Activated B cell treated with CpG ODN at 0.5 μM for 24 hours (primary cell): ENCODE measurements around the gene TPBG. TPM values are rescaled to one million over a fixed set of nuclear protein-coding genes. Genes with fewer than 3 reads are reported as not detected.

Experiments used
- ATAC-seq: fragments of 200-7000 bp; cut with Tn5 transposase; one replicate; pipeline ENCODE4 v1.10.0; 2021; ENCODE audit warnings: low read depth, mild to moderate bottlenecking, moderate library complexity
- CTCF ChIA-PET: fragments of 350-600 bp; sonication (Branson Sonifier 250); formaldehyde crosslinking; loops from one replicate; lab custom pipeline; 2021; ENCODE audit warnings: antibody characterized with exemption; lab: Charles Lee
- POLR2A ChIA-PET: fragments of 350-600 bp; sonication (Branson Sonifier 250); formaldehyde crosslinking; loops from one replicate; lab custom pipeline; 2021; ENCODE audit warnings: antibody characterized with exemption; lab: Charles Lee
- DNase-seq: peaks from one replicate; pipeline ENCODE4 v3.0.0; 2022
- H3K27ac Mint-ChIP-seq: one replicate; pipeline ENCODE4 v1.8.0; 2020; ENCODE audit warnings: mixed read lengths
- H3K27me3 Mint-ChIP-seq: one replicate; pipeline ENCODE4 v1.8.0; 2021; ENCODE audit warnings: mixed read lengths
- H3K36me3 Mint-ChIP-seq: one replicate; pipeline ENCODE4 v1.8.0; 2021; ENCODE audit warnings: low read depth, mixed read lengths
- H3K4me1 Mint-ChIP-seq: one replicate; pipeline ENCODE4 v1.8.0; 2021; ENCODE audit warnings: mixed read lengths
- H3K4me3 Mint-ChIP-seq: one replicate; pipeline ENCODE4 v1.8.0; 2020; ENCODE audit warnings: mild to moderate bottlenecking, mixed read lengths
- H3K9me3 Mint-ChIP-seq: one replicate; pipeline ENCODE4 v1.8.0; 2020; ENCODE audit warnings: mixed read lengths
- CTCF ChIP-seq: fragments of 200-600 bp; IDR thresholded peaks from one replicate; pipeline ENCODE4 v1.8.0; 2022; ENCODE audit warnings: antibody characterized with exemption, mild to moderate bottlenecking
- intact Hi-C: fragments of 100-400 bp; cut with micrococcal nuclease; formaldehyde crosslinking; loops from one replicate; pipeline ENCODE4 v1.15.1; 2024
- total RNA-seq: library from RNA; stranded (reverse); gene quantifications from 2 replicates; pipeline ENCODE4 v1.2.3, GENCODE V29; 2022

TPBG gene
- total RNA-seq, 1 donor from 2014 or later: not detected

- ChIA-PET POLR2A (no interaction called here), CTCF (no interaction called here)
- H3K4me1 Mint-ChIP-seq: no peaks in the 10 kb centered on the region
- H3K27me3 Mint-ChIP-seq: no peaks in the 10 kb centered on the region
- TF ChIP-seq CTCF: no peak
- intact Hi-C loops: no loop called here
- no peaks in the 10 kb centered on the region for H3K9me3 Mint-ChIP-seq
- H3K27ac Mint-ChIP-seq: no peak overlapping the region
- H3K4me3 Mint-ChIP-seq: no peak overlapping the region
- DNase-seq: no peak
- no peak for ATAC-seq
- no peaks in the 10 kb centered on the region for H3K36me3 Mint-ChIP-seq
Observed at GRCh38 chr6:82376636-82377035, 13.0 kb downstream of the TPBG start.

GRCh38 chr6:82380566-82381185 lies 17.1 kb downstream of the TPBG start:
- no peaks in the 10 kb centered on the region for H3K4me1 Mint-ChIP-seq
- ChIA-PET POLR2A (no interaction called here), CTCF (no interaction called here)
- no peaks in the 10 kb centered on the region for H3K27me3 Mint-ChIP-seq
- H3K27ac Mint-ChIP-seq: no peak overlapping the region
- no peaks in the 10 kb centered on the region for H3K36me3 Mint-ChIP-seq
- no peak for ATAC-seq
- no peak for TF ChIP-seq CTCF
- no peaks in the 10 kb centered on the region for H3K9me3 Mint-ChIP-seq
- intact Hi-C loops: no loop called here
- H3K4me3 Mint-ChIP-seq: no peak overlapping the region
- DNase-seq: no peak

GRCh38 chr6:82381278-82381677 lies 17.7 kb downstream of the TPBG start:
- Mint-ChIP-seq H3K27me3 (no peaks in the 10 kb centered on the region), H3K9me3 (no peaks in the 10 kb centered on the region), H3K4me3 (no peak overlapping the region), H3K4me1 (no peaks in the 10 kb centered on the region), H3K27ac (no peak overlapping the region), H3K36me3 (no peaks in the 10 kb centered on the region)
- no peak for DNase-seq
- POLR2A ChIA-PET: no interaction called here
- ATAC-seq: no peak
- intact Hi-C loops: no loop called here
- CTCF ChIA-PET: no interaction called here
- no peak for TF ChIP-seq CTCF

GRCh38 chr6:82385102-82385501 lies 21.5 kb downstream of the TPBG start:
- H3K36me3 Mint-ChIP-seq: no peaks in the 10 kb centered on the region
- intact Hi-C loops: no loop called here
- no peak for TF ChIP-seq CTCF
- ChIA-PET POLR2A (no interaction called here), CTCF (no interaction called here)
- H3K27me3 Mint-ChIP-seq: no peaks in the 10 kb centered on the region
- no peak for ATAC-seq
- no peaks in the 10 kb centered on the region for H3K4me1 Mint-ChIP-seq
- H3K27ac Mint-ChIP-seq: no peak overlapping the region
- DNase-seq: no peak
- H3K4me3 Mint-ChIP-seq: no peak overlapping the region
- no peaks in the 10 kb centered on the region for H3K9me3 Mint-ChIP-seq

- CTCF ChIA-PET: no interaction called here
- intact Hi-C loops: no loop called here
- Mint-ChIP-seq H3K9me3 (no peaks in the 10 kb centered on the region), H3K4me1 (no peaks in the 10 kb centered on the region), H3K27ac (no peak overlapping the region), H3K4me3 (no peak overlapping the region), H3K36me3 (no peaks in the 10 kb centered on the region), H3K27me3 (no peaks in the 10 kb centered on the region)
- POLR2A ChIA-PET: no interaction called here
- ATAC-seq (no peak), DNase-seq (no peak)
- TF ChIP-seq CTCF: no peak
Observed at GRCh38 chr6:82385546-82385945, 21.9 kb downstream of the TPBG start.
